Measurements from ENCODE around the gene KCTD6. TPM values are rescaled to one million over a fixed set of nuclear protein-coding genes. Genes with fewer than 3 reads are reported as not detected.

Gene KCTD6
- polyA plus RNA-seq, 2 donors: 9.2 to 11.2 TPM

DNA sequence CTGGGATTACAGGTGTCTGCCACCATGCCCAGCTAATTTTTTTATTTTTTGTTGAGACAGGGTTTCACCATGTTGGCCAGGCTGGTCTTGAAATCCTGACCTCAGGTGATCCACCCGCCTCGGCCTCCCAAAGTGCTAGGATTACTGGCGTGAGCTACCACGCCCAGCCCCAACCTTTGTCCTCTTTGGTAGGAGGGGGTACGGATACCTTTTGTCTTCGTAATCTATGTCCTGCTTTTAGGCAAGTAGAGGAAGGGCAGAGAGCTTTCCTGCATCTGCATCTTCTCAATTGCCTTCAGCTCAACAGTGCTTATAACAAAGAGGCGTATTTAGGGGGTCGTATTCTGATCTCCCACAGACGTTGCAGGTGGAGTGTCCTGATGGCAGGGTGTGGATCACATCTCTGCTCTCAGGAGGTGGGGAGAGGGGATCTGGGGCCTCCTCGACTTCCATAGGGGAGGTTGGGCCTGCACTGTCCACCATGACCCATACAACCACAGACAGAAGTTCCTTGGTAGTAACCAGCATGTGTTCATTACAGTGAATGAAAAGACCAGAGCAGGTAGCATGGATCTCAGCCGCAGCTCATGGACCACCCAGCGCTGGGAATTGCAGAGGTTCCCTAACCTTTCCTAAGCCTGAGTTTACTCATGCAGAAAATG lies 21.4 kb upstream of the KCTD6 start:
- Histone ChIP-seq H3K9me3 (ENCODE audit: control insufficient read depth in 2 of 2, insufficient read depth in 1 of 2, low read depth in 1 of 2, low read length in 1 of 2) (peaks cover 0 to 2% of the 10 kb centered on the region in 2 donors), H3K4me1 (ENCODE audit: control insufficient read depth in 2 of 2, insufficient read depth in 2 of 2, low read length in 1 of 2) (peaks cover 0 to 10% of the 10 kb centered on the region in 2 donors), H3K27me3 (ENCODE audit: control insufficient read depth in 1 of 2, insufficient read depth in 2 of 2, low read length in 2 of 2) (no peaks in the 10 kb centered on the region), H3K27ac (ENCODE audit: low read depth in 2 of 2, low read length in 1 of 2) (peak overlapping the region; percentile 69 to 91), H3K36me3 (ENCODE audit: control insufficient read depth in 2 of 2, insufficient read depth in 2 of 2, low read length in 1 of 2) (no peaks in the 10 kb centered on the region), H3K4me3 (ENCODE audit: low read depth in 1 of 2, low read length in 2 of 2) (no peak overlapping the region)
- 81 to 86% methylated on average over 12 of the region's 12 CpGs for WGBS, 2 donors

DNA sequence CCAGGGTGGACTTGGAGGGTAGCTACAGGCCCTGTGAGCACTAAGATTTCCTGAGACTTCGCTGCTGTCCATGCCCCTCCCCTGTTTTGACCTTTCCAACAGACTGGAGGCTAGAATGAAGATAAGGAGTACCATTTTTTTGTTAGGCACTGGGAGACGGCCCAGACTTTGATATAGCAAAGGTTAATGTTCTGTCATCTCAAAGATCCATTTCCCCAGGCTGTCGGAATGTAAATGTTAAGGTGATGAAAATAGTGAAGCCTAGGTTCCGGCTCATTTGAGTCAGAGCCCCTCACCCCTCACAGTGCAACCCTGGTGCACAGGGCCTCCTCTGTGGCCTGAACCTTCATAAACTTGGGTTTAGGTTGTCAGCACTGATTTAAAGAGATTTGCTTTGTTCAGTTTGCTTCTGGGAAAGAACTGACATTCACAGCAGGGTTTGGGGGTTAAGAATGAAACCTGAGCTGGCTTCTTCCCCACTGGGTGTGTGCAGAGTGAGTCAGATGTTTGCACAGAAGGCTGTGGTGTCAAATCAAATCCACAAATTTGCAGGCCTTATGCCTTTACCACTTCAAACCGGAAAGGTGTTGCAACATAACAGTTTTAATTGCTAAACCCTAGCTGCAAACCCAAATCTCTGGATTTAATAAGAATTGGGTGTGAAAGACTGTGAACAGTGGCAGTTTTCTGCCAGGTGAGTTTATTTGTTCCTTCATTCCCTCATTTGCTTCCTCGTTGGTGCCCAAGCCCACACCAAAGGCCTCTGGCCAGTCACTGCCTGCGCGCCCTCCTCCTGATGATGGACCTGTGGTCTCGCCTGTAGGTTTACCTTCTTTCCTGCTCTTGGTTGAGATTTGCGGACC lies 20.6 kb upstream of the KCTD6 start:
- Histone ChIP-seq H3K4me3 (ENCODE audit: low read depth in 1 of 2, low read length in 2 of 2) (no peak overlapping the region), H3K9me3 (ENCODE audit: control insufficient read depth in 2 of 2, insufficient read depth in 1 of 2, low read depth in 1 of 2, low read length in 1 of 2) (peaks cover 0 to 2% of the 10 kb centered on the region in 2 donors), H3K4me1 (ENCODE audit: control insufficient read depth in 2 of 2, insufficient read depth in 2 of 2, low read length in 1 of 2) (peaks cover 0 to 10% of the 10 kb centered on the region in 2 donors), H3K27ac (ENCODE audit: low read depth in 2 of 2, low read length in 1 of 2) (peak overlapping the region; percentile 80 to 91), H3K27me3 (ENCODE audit: control insufficient read depth in 1 of 2, insufficient read depth in 2 of 2, low read length in 2 of 2) (no peaks in the 10 kb centered on the region), H3K36me3 (ENCODE audit: control insufficient read depth in 2 of 2, insufficient read depth in 2 of 2, low read length in 1 of 2) (no peaks in the 10 kb centered on the region)
- WGBS, 2 donors: 35 to 41% methylated on average over 10 of the region's 10 CpGs

DNA sequence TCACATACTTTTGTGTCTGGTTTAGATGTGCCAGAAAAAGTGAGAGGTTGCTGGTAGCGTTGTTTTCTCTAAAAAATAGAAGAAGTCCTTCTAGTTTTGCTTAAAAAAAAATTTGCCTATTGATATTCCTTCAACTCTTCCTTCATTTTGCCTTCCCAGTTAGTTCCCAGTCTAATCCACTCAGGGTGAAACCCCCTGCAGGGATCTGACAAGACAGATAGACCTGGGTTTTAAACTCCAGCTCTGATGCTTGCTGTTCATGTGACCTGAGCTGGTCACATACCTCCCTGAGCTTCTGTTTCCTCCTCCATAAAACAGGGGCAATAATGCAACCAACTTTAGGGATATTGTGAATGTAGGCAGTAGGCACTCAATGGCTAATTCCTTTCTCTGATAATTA lies 18.6 kb upstream of the KCTD6 start:
- H3K36me3 ChIP-seq (ENCODE audit: control insufficient read depth in 2 of 2, insufficient read depth in 2 of 2, low read length in 1 of 2): no peaks in the 10 kb centered on the region
- no peak overlapping the region for H3K4me3 ChIP-seq (ENCODE audit: low read depth in 1 of 2, low read length in 2 of 2)
- peaks cover 0 to 2% of the 10 kb centered on the region in 2 donors for H3K9me3 ChIP-seq (ENCODE audit: control insufficient read depth in 2 of 2, insufficient read depth in 1 of 2, low read depth in 1 of 2, low read length in 1 of 2)
- no peaks in the 10 kb centered on the region for H3K27me3 ChIP-seq (ENCODE audit: control insufficient read depth in 1 of 2, insufficient read depth in 2 of 2, low read length in 2 of 2)
- 90 to 93% methylated on average over 1 of the region's 1 CpG for WGBS, 2 donors
- no peak overlapping the region for H3K27ac ChIP-seq (ENCODE audit: low read depth in 2 of 2, low read length in 1 of 2)
- peaks cover 0 to 10% of the 10 kb centered on the region in 2 donors for H3K4me1 ChIP-seq (ENCODE audit: control insufficient read depth in 2 of 2, insufficient read depth in 2 of 2, low read length in 1 of 2)

DNA sequence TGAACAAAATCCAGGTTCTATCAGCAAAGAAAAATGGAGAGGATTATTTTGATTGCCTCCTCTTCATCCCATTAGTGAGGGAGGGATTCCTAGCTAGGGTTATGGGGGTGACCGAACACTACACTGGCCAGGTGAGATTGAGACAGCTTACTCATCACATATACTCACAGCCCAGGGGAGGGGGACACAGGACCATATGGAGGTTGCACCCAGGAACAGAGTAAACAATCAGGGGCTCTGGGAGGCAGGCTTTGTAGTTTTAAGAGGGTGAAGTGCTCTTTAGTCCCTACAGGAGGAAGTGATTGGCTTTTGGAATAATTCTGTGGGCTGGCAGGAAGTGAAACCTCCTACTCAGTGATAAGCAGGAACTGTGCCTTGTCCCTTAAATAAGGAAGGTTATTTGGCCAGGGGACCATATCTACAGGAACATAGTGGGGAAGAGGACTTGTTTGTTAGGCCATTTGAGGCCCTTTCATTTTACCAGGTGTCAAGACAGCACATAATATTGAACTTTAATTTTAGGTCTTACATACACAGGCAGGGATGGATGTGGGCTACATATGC lies 17.5 kb upstream of the KCTD6 start:
- no peak overlapping the region for H3K27ac ChIP-seq (ENCODE audit: low read depth in 2 of 2, low read length in 1 of 2)
- H3K4me3 ChIP-seq (ENCODE audit: low read depth in 1 of 2, low read length in 2 of 2): no peak overlapping the region
- H3K9me3 ChIP-seq (ENCODE audit: control insufficient read depth in 2 of 2, insufficient read depth in 1 of 2, low read depth in 1 of 2, low read length in 1 of 2): peaks cover 0 to 2% of the 10 kb centered on the region in 2 donors
- no peaks in the 10 kb centered on the region for H3K36me3 ChIP-seq (ENCODE audit: control insufficient read depth in 2 of 2, insufficient read depth in 2 of 2, low read length in 1 of 2)
- no peaks in the 10 kb centered on the region for H3K27me3 ChIP-seq (ENCODE audit: control insufficient read depth in 1 of 2, insufficient read depth in 2 of 2, low read length in 2 of 2)
- WGBS, 2 donors: 93 to 94% methylated on average over 1 of the region's 1 CpG
- H3K4me1 ChIP-seq (ENCODE audit: control insufficient read depth in 2 of 2, insufficient read depth in 2 of 2, low read length in 1 of 2): peaks cover 0 to 10% of the 10 kb centered on the region in 2 donors

DNA sequence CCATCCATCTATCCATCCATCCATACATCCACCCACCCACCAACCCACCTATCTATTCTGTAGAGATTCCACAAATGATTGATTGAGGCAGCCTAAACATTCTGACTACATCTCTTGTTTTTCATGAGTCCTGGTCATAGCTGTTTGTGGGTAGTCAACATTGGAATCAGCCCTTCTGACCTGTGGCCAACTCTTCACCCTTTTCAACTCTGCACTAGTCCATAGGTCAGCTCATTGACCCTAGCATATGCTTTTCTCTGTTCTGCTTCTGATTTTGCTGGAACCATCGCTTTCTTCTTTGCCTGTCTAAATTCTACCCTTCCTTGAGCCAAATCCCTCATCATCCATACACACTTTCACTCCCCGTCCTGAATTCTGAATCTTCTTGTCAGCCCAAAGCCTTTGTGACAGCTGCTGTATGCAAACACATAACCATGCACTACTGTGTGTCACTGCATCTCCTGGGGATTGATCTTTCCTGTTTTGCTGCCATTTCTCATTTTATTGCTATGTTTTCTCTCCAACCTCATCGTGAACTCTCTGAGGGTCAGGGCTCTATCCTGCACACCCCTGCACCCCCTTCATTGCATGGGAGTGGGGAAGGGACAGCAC lies 16.8 kb upstream of the KCTD6 start:
- Histone ChIP-seq H3K36me3 (ENCODE audit: control insufficient read depth in 2 of 2, insufficient read depth in 2 of 2, low read length in 1 of 2) (no peaks in the 10 kb centered on the region), H3K4me1 (ENCODE audit: control insufficient read depth in 2 of 2, insufficient read depth in 2 of 2, low read length in 1 of 2) (peaks cover 0 to 10% of the 10 kb centered on the region in 2 donors), H3K27me3 (ENCODE audit: control insufficient read depth in 1 of 2, insufficient read depth in 2 of 2, low read length in 2 of 2) (no peaks in the 10 kb centered on the region), H3K4me3 (ENCODE audit: low read depth in 1 of 2, low read length in 2 of 2) (no peak overlapping the region), H3K27ac (ENCODE audit: low read depth in 2 of 2, low read length in 1 of 2) (no peak overlapping the region), H3K9me3 (ENCODE audit: control insufficient read depth in 2 of 2, insufficient read depth in 1 of 2, low read depth in 1 of 2, low read length in 1 of 2) (no peaks in the 10 kb centered on the region)
- 70 to 75% methylated on average over 3 of the region's 3 CpGs for WGBS, 2 donors

DNA sequence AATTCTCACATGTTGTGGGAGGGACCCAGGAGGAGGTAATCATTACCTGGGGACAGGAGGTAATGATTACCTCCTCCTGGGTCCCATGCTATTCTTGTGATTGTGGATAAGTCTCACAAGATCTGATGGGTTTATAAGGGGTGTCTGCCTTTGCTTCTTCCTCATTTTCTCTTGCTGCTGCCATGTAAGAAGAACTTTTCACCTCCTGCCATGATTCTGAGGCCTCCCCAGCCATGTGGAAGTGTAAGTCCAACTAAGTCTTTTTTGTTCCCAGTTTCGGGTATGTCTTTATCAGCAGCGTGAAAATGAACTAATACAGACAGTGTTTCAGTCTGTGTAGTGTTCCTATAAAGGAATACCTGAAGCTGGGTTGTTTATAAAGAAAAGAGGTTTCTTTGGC lies 13.1 kb upstream of the KCTD6 start:
- Histone ChIP-seq H3K27me3 (ENCODE audit: control insufficient read depth in 1 of 2, insufficient read depth in 2 of 2, low read length in 2 of 2) (no peaks in the 10 kb centered on the region), H3K4me1 (ENCODE audit: control insufficient read depth in 2 of 2, insufficient read depth in 2 of 2, low read length in 1 of 2) (no peaks in the 10 kb centered on the region), H3K4me3 (ENCODE audit: low read depth in 1 of 2, low read length in 2 of 2) (no peak overlapping the region), H3K27ac (ENCODE audit: low read depth in 2 of 2, low read length in 1 of 2) (no peak overlapping the region), H3K36me3 (ENCODE audit: control insufficient read depth in 2 of 2, insufficient read depth in 2 of 2, low read length in 1 of 2) (no peaks in the 10 kb centered on the region), H3K9me3 (ENCODE audit: control insufficient read depth in 2 of 2, insufficient read depth in 1 of 2, low read depth in 1 of 2, low read length in 1 of 2) (peaks cover 0 to 3% of the 10 kb centered on the region in 2 donors)
- WGBS, 2 donors: 88 to 95% methylated on average over 2 of the region's 2 CpGs

DNA sequence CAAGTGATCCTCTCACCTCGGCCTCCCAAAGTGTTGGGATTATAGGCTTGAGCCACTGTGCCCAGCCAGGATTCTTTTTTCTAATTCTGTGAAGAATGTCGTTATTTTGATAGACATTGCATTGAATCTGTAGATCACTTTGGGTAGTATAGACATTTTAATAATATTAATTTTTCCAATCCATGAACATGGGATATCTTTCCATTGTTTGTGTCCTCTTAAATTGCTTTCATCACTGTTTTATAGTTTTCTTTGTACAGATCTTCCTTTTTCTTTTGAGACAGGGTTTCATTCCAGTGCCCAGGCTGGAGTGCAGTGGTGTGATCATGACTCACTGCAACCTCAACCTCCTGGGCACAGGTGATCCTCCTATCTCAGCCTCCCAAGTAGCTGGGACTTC lies 11.6 kb upstream of the KCTD6 start:
- WGBS, 2 donors: 95 to 98% methylated on average over 2 of the region's 2 CpGs
- Histone ChIP-seq H3K4me3 (ENCODE audit: low read depth in 1 of 2, low read length in 2 of 2) (no peak overlapping the region), H3K9me3 (ENCODE audit: control insufficient read depth in 2 of 2, insufficient read depth in 1 of 2, low read depth in 1 of 2, low read length in 1 of 2) (peaks cover 0 to 3% of the 10 kb centered on the region in 2 donors), H3K36me3 (ENCODE audit: control insufficient read depth in 2 of 2, insufficient read depth in 2 of 2, low read length in 1 of 2) (no peaks in the 10 kb centered on the region), H3K27me3 (ENCODE audit: control insufficient read depth in 1 of 2, insufficient read depth in 2 of 2, low read length in 2 of 2) (no peaks in the 10 kb centered on the region), H3K27ac (ENCODE audit: low read depth in 2 of 2, low read length in 1 of 2) (no peak overlapping the region), H3K4me1 (ENCODE audit: control insufficient read depth in 2 of 2, insufficient read depth in 2 of 2, low read length in 1 of 2) (no peaks in the 10 kb centered on the region)

DNA sequence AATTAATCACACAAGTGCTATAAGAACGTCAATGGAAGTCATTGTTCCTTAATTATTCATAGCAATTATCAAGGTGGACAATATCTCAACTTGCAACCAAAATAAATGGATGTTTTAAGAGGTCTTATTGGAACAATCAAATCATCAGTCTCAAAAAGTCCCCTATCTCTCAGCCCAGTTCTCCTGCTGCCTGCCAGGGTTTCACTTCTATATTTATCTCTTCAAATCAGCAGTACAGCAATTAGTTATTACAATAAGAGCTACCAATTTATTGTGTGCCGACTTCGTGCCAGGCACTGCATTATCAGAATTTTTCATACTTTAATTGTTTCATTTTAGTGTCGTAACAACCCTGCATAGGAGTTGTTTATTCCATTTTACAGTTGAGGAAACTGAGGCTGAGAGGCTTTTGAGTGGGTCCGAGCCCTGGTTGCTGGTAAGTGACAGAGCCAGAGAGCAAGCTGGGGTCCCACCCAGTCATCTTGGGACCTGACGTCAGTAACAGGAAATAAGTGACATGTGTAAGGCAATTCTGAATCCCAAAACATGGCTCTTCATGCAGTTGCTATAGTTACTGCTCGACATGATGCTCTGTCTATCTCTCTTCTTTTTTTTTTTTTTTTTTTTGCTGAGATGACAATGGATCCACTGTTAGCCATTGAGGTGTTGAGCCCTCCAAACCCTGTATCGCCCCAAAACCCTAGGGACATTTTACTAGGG lies 8.8 kb upstream of the KCTD6 start:
- Histone ChIP-seq H3K27me3 (ENCODE audit: control insufficient read depth in 1 of 2, insufficient read depth in 2 of 2, low read length in 2 of 2) (no peaks in the 10 kb centered on the region), H3K27ac (ENCODE audit: low read depth in 2 of 2, low read length in 1 of 2) (no peak overlapping the region), H3K9me3 (ENCODE audit: control insufficient read depth in 2 of 2, insufficient read depth in 1 of 2, low read depth in 1 of 2, low read length in 1 of 2) (peaks cover 0 to 5% of the 10 kb centered on the region in 2 donors), H3K36me3 (ENCODE audit: control insufficient read depth in 2 of 2, insufficient read depth in 2 of 2, low read length in 1 of 2) (no peaks in the 10 kb centered on the region), H3K4me3 (ENCODE audit: low read depth in 1 of 2, low read length in 2 of 2) (no peak overlapping the region), H3K4me1 (ENCODE audit: control insufficient read depth in 2 of 2, insufficient read depth in 2 of 2, low read length in 1 of 2) (peaks cover 0 to 10% of the 10 kb centered on the region in 2 donors)
- 55 to 69% methylated on average over 8 of the region's 8 CpGs for WGBS, 2 donors
